Sciatic nerve (tissue), 1 donor: ENCODE measurements around the gene CEP290. TPM values are rescaled to one million over a fixed set of nuclear protein-coding genes. Genes with fewer than 3 reads are reported as not detected.

Experiments used
- total RNA-seq: library from RNA; stranded (reverse); fragmentation: NEBNext Ultra II Directional; extraction: Animal tissue kit (Norgen Biotek cat#: 25700); gene quantifications from one replicate; pipeline ENCODE4 v1.2.1, GENCODE V29; 2021
- donor health status: DM: no; HTN: no; CAD: no.

CEP290 gene
- total RNA-seq, 1 donor from 2014 or later = 37.4 TPM

Other genes with a start within 250 kb of the CEP290 start
- gene C12orf50, start 112.7 kb downstream of the CEP290 start, total RNA-seq = 0.27 TPM
- 26.1 TPM for gene TMTC3, start 219 bp upstream of the CEP290 start, total RNA-seq